Progenitor cell of endocrine pancreas (in vitro differentiated cells): ENCODE data around the gene ARL14. TPM values are rescaled to one million over a fixed set of nuclear protein-coding genes. Genes with fewer than 3 reads are reported as not detected.
A peak's percentile ranks its signal among the peaks of the same experiment; 100 is the strongest.

Experiments
- DNase-seq: peaks from one replicate; pipeline ENCODE4 v3.0.0; 2021; ENCODE audit warnings: low spot score; ENCODE audit not compliant: unreplicated experiment
- H3K27ac Mint-ChIP-seq: 2 replicates; pipeline ENCODE4 v1.8.0; 2021; ENCODE audit warnings: mild to moderate bottlenecking, moderate library complexity, mixed read lengths
- H3K27me3 Mint-ChIP-seq: 2 replicates; pipeline ENCODE4 v1.8.0; 2021; ENCODE audit warnings: mixed read lengths
- H3K36me3 Mint-ChIP-seq: 2 replicates; pipeline ENCODE4 v1.8.0; 2022; ENCODE audit warnings: mixed read lengths; ENCODE audit not compliant: insufficient read depth
- H3K4me1 Mint-ChIP-seq: 2 replicates; pipeline ENCODE4 v1.8.0; 2021; ENCODE audit warnings: low read depth, mixed read lengths
- H3K4me3 Mint-ChIP-seq: 2 replicates; pipeline ENCODE4 v1.8.0; 2021; ENCODE audit warnings: low read depth, mild to moderate bottlenecking, moderate library complexity, mixed read lengths
- H3K9me3 Mint-ChIP-seq: 2 replicates; pipeline ENCODE4 v1.8.0; 2021; ENCODE audit warnings: low read depth, mixed read lengths
- CTCF ChIP-seq: fragments of 200-600 bp; sonication (generic); IDR thresholded peaks from one replicate; pipeline ENCODE4 v1.5.0; 2021; ENCODE audit warnings: antibody characterized with exemption, mild to moderate bottlenecking; ENCODE audit not compliant: unreplicated experiment
- total RNA-seq: library from RNA; stranded (reverse); gene quantifications from 2 replicates; pipeline ENCODE4 v1.2.1, GENCODE V29; 2021

Gene ARL14
- total RNA-seq, 1 donor from 2014 or later: 0.50 TPM

GRCh38 chr3:160719710-160720109 lies 42.8 kb downstream of the ARL14 start:
- no peaks in the 10 kb centered on the region for H3K27me3 Mint-ChIP-seq
- no peak overlapping the region for H3K27ac Mint-ChIP-seq
- no peaks in the 10 kb centered on the region for H3K4me1 Mint-ChIP-seq
- H3K4me3 Mint-ChIP-seq: no peak overlapping the region
- DNase-seq: no peak
- peaks cover 10% of the 10 kb centered on the region for H3K9me3 Mint-ChIP-seq
- TF ChIP-seq CTCF: no peak
- no peaks in the 10 kb centered on the region for H3K36me3 Mint-ChIP-seq

- peak; percentile 38 for TF ChIP-seq CTCF
- DNase-seq: no peak
- Mint-ChIP-seq H3K9me3 (peaks cover 14% of the 10 kb centered on the region), H3K27me3 (no peaks in the 10 kb centered on the region), H3K4me3 (no peak overlapping the region), H3K36me3 (no peaks in the 10 kb centered on the region), H3K4me1 (no peaks in the 10 kb centered on the region), H3K27ac (no peak overlapping the region)
These were observed 43.3 kb downstream of the ARL14 start for GRCh38 chr3:160720123-160720746.

- Mint-ChIP-seq H3K27ac (no peak overlapping the region), H3K4me3 (no peak overlapping the region), H3K4me1 (no peaks in the 10 kb centered on the region), H3K9me3 (peaks cover 14% of the 10 kb centered on the region), H3K27me3 (no peaks in the 10 kb centered on the region), H3K36me3 (no peaks in the 10 kb centered on the region)
- DNase-seq: no peak
- no peak for TF ChIP-seq CTCF
These were observed 45.4 kb downstream of the ARL14 start for GRCh38 chr3:160722331-160722730.

- Mint-ChIP-seq H3K4me3 (no peak overlapping the region), H3K9me3 (peaks cover 14% of the 10 kb centered on the region), H3K4me1 (no peaks in the 10 kb centered on the region), H3K36me3 (no peaks in the 10 kb centered on the region), H3K27ac (no peak overlapping the region), H3K27me3 (peaks cover 6% of the 10 kb centered on the region)
- no peak for TF ChIP-seq CTCF
- no peak for DNase-seq
These were observed 48.4 kb downstream of the ARL14 start for GRCh38 chr3:160725338-160725737.

Other genes with a start within 250 kb of the ARL14 start
- gene TRIM59, start 227.4 kb upstream of the ARL14 start, total RNA-seq: 24.5 and 24.8 TPM in 2 replicates
- gene KPNA4, start 111.6 kb upstream of the ARL14 start, total RNA-seq: 56.5 and 59.1 TPM in 2 replicates
- gene PPM1L, start 79.1 kb downstream of the ARL14 start, total RNA-seq: 29.8 and 30.1 TPM in 2 replicates